PC-3 (cell line): ENCODE results near the gene MGST3.

ENCODE experiments used
- CTCF ChIP-seq: fragments of 300-600 bp; sonication (generic); conservative IDR thresholded peaks from 2 replicates; pipeline ENCODE4 v1.5.1; 2017; ENCODE audit warnings: antibody characterized with exemption, low read depth, mild to moderate bottlenecking, low read length
- EZH2 ChIP-seq: fragments of 300-600 bp; sonication (generic); IDR thresholded peaks from one replicate; pipeline ENCODE4 v1.6.1; 2017; ENCODE audit warnings: antibody characterized with exemption, mild to moderate bottlenecking, low read length; ENCODE audit not compliant: unreplicated experiment

- no peak for TF ChIP-seq CTCF
- TF ChIP-seq EZH2 = no peak
Measured at GRCh38 chr1:165674599-165674998, 43.6 kb downstream of the MGST3 start.
